ENCODE data around the gene MCIDAS.

GRCh38 chr5:55222985-55223811, 3.9 kb downstream of the MCIDAS start:
- no peak for TF ChIP-seq CTCF (IDR thresholded peaks at IDR 0.05)
- no peak for TF ChIP-seq EP300 (IDR thresholded peaks at IDR 0.05)
- no peak for TF ChIP-seq POLR2A (IDR thresholded peaks at IDR 0.05)
- TF ChIP-seq POLR2AphosphoS5 (IDR thresholded peaks at IDR 0.05), result no peak
